CD4-positive, alpha-beta T cell treated with Interleukin-21 for 1 hour (primary cell): ENCODE measurements around the gene AOPEP.

Experiments
- DNase-seq: peaks from one replicate; pipeline ENCODE4 v3.0.0-alpha.2; 2020

AOPEP gene

DNA sequence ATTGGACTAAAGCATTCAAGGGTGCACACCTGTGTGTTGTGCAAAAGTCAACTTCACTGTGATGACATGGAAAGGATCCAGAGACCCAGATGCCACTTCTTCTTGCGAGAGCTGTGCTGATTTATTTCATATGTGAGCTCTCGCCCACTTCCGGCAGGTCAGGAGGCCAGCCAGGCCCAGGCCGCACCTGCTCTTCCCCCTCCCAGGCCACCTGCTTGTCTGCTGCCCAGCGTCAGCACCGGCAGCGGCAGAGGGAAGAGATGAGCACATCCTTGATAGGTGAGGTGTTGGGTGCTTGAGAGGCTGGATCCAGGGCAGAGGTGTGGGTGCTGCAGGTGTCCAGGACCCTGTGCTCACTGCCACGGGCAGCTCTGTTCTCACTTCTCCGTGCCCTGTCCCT is 348.1 kb downstream of the AOPEP start:
- no peak for DNase-seq

DNA sequence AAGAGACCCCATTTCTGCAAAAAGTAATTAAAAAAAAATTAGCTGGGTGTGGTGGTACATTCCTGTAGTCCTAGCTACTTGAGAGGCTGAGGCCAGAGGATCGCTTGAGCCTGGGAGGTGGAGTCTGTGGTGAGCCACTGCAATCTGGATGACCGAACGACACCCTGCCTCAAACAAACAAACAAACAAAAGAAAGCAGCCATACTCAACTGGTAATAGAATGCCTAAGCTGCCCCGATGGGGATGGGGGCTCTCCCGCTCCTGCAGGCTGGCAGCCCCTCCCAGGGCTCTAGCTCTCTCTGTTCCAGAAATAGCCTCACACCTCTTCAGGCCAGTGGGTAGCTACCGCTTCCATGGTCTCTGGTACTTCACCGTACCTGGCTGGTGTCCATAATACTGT is 349.2 kb downstream of the AOPEP start:
- DNase-seq = no peak

- no peak for DNase-seq
These were observed 350.2 kb downstream of the AOPEP start for GRCh38 chr9:95076696-95077052.

DNA sequence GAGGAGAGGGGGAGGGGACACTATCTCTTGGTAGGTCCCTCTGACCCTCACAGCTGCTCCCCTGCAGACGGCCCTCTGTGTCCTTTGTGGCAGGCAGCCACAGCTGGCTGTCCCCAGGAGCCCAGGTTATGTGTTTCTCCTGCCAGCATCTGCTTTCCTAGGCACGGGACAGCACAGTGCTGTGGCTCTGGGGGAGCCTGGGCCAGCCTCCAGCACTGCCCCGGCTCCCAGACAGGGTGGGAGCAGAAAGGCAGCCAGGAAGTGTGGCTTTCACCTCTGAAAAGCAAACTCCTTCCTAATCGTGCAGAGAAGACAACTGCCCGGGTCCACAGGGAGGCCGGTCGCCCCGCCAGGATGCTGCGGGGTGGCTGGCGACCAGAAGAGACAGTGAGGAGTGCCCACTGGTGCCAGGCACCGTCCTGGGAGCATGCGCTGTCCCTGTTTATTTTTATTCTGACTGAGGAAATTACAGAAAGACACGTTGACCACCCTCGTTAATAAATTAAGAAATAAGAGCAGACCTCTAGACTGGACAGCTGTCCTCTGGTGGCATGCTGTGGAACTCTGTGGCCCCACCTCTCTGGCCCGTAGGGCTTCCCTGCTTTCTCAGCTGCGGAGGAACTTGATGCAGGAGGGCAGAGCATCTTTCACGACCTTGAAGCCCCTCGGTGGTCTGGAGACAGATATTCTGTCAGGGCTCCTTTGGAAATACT is 350.7 kb downstream of the AOPEP start:
- no peak for DNase-seq

DNA sequence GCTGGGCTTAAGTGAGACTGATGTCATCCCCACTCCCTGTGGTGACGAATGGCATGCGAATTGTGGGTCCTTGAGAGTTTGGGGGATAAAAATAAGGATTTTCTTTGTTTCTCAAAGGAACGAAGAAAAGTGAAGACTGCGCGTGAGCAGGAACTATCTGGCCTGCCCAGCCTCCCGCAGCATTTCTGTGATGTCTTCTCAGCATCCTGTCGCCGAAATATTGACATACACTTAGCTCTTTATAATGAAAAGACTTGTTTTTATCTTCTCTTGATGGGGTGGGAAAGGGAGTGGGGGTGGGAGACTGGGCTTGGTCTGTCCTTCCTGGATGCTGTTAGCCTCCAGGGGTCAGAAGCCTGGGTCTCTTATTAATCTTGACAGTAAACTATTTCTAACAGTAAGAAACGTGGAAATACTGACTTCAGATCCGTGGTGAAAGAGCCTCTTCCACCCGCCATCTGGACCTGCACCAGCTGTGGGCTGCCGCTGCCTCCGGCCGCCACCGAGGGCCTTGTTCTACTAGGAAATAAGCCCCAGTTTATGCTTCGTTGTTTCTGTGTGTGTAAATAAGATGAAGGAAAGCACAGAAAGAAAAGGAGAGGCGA is 351.4 kb downstream of the AOPEP start:
- DNase-seq = no peak

- no peak for DNase-seq
These were observed 352.0 kb downstream of the AOPEP start for GRCh38 chr9:95078511-95078910.

GRCh38 chr9:95078939-95079338 is 352.4 kb downstream of the AOPEP start:
- no peak for DNase-seq

DNA sequence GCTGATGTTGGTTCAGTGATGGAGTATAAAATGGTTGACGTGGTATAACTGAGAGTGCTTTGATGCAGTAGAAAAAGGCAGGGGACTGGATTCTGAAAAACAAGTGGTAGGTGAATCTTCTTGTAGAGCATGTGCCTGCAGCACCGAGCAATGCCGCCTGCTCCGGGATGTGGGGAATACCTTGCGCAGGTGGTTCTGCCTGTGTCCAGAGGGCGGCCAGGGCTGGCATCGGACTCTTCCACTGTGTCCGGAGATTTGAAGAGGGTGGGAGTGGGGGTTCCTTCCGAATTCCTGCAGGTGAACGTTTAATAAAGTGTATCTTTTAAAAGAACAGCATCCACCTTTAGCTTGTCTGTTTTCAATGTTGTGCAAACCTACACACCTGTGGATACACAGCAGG is 353.0 kb downstream of the AOPEP start:
- no peak for DNase-seq

- DNase-seq = no peak
These were observed 354.6 kb downstream of the AOPEP start for GRCh38 chr9:95080961-95081647.

- no peak for DNase-seq
These were observed 355.5 kb downstream of the AOPEP start for GRCh38 chr9:95081998-95082397.

DNA sequence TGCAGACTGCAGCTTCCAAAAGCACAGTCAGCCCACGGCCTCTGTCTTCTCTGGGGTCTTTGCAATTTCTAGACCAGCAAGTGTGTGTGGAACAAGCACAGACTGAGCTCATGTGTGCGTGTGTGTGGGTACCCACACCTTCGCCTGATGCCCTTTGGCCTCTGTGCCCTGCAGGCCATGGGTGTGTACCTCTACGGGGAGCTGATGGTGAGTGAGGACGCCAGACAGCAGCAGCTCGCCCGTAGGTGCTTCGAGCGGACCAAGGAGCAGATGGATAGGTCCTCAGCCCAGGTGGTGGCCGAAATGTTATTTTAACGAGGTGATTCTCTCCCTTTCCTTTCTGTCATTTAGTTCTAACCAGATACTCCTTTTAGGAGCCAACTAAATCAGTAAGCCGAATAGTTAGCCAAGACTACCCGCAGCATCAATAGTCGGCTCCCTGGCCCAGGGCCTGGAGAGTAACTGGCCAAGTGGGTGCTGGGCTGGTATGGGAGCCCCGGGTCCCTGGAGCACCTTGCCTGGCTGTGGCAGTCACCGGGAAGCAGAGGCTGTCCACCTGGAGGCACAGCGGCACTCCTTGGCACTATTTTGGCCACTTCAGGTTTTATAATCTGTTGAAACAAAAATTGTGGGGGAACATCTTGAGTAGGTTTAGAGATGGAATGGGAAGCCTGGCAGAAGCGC is 356.0 kb downstream of the AOPEP start:
- DNase-seq = no peak

- no peak for DNase-seq
These were observed 356.7 kb downstream of the AOPEP start for GRCh38 chr9:95083086-95083768.

DNA sequence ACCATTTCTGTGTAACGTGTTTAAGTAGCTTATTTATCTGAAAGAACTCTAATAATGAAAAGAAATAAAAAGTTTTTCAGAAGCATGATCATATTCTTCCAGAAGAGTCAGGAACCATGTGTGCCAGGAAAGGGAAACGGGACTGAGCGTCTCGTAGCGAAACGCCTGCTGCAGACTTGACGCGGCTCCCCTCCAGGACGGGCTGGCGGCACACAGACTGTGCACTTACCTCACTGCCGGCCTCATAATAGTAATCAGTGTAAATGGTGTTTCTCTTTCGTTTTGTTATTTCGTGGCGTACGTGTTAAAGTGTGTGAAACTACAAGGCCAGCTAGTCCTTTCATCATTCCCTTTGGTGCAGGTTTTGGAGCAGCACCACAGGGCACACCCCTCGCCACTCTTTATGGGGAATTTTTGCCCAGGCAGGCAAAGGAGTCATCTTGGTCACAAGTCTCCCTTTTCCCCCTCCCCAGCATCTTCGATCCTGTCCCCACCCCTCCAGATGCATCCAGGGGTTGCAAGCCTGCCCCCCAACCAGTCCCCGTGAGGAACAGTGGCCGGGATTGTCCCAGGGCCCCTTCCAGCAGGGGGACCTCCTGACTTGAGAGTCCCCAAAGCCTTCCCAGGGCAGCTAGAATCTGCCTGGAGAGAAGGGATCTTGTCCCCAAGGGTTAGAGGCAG is 357.9 kb downstream of the AOPEP start:
- no peak for DNase-seq

GRCh38 chr9:95085036-95085770 is 358.7 kb downstream of the AOPEP start:
- no peak for DNase-seq

DNA sequence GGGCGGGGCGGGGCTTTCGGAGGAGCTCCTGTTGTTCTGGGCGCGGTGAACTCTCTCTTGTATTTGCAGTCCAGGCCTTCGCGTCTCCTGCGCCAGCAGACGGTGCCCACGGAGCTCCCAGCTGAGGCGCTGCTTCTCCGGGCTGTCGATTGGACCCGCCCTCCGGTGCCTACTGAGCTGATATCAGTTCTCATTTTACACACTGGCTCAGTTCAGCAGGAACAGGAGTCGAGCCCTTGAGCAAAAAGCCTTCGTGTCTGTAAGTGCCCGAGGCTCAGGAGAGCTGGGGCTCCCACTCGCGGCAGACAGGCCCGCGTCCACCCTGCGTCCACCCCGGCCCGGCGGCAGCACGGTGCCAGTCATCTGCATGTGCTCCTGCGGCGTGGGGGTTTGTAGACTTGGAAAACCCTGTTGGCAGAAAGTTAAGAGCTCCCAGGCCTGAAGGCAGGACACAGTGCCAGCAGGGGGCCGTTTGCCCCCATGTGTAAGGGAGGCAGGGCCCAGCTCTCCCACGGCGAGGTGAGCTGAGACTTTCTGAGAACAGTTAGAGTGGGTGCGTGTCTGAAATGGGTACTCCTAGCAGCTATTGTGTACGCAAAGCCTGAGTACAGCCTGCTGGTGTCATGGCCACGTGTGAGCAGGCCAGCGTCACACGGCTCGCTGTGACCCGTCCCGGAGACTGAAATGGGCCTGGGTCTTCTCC is 359.5 kb downstream of the AOPEP start:
- DNase-seq = no peak

DNA sequence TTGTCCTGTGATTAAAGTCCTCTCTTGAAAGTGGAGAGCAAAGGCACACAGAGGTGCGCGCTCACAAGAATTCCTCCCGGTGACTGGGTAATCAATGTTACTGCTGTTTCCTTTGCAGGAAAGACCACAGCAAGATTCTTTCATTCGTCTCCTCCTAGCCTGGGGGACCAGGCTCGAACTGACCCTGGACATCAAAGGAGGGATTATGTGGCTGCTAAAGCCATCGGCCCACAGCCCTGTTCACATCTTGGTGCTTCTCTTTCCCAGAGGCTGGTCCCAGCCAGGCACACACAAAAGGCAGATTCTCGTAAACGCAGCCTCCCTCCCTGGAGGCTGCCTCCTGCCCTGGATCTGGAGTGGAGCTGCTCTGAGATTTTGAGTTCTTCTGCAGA is 360.1 kb downstream of the AOPEP start:
- DNase-seq = no peak

DNA sequence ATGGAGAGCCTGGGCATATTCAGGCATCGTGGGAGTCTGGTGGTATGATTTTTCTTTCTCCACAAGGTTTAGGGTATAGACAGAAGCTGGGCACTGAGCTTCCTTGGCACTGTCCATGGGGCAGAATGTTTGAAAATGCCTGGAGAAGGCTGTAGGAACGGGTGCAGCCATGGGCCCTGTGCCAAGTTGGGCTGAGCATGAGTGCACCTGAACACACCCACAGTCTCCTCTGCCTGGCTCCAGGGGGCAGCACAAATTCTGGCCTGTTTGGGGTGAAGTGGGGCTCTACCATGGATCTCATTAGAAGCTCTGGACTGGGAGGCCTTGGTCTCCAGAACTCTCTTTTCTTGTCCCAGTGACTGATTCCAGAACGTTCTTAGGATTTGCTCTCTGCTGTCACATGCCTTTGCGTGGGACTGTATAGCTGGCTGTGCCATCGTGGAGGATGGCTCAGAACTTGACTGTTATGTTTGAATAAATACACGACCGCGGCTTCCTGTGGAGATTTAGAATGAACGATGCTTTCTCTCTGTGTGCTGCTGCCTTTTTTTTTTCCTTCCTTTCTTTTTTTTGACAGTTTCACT is 361.3 kb downstream of the AOPEP start:
- DNase-seq = no peak

DNA sequence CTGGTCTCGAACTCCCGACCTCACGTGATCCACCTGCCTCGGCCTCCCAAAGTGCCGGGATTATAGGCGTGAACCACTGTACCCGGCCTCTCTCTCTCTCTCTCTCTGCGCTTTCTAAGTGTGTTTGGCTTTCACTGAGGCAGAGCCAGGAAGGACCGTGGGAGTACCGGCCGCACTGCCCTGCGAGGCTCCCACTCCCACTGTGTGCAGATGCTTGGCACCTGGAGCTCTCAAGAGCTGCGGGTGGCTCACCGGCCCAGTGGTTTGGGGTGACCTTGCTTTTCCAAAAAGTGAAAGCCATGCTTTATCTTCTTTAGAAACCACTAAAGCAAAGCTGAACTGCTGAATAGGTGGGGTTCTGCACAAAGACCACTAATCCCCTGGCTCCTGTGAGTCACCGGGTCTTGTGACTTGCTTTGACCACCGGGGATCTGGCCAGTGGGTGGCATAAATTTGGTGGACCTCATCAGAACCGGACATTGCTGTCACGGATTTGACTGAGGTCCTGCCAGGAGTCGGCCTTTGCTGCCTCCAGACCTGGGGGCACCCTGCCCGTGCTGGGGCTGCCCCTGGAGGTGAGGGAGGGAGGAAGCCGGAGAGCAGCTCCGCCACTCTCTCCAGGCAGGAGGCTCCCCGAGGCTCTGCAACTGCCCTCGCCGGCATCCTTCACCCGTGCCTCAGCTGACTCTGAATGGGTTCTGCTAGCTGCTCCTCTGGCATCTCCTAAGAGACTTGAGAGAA is 362.1 kb downstream of the AOPEP start:
- DNase-seq = no peak

DNA sequence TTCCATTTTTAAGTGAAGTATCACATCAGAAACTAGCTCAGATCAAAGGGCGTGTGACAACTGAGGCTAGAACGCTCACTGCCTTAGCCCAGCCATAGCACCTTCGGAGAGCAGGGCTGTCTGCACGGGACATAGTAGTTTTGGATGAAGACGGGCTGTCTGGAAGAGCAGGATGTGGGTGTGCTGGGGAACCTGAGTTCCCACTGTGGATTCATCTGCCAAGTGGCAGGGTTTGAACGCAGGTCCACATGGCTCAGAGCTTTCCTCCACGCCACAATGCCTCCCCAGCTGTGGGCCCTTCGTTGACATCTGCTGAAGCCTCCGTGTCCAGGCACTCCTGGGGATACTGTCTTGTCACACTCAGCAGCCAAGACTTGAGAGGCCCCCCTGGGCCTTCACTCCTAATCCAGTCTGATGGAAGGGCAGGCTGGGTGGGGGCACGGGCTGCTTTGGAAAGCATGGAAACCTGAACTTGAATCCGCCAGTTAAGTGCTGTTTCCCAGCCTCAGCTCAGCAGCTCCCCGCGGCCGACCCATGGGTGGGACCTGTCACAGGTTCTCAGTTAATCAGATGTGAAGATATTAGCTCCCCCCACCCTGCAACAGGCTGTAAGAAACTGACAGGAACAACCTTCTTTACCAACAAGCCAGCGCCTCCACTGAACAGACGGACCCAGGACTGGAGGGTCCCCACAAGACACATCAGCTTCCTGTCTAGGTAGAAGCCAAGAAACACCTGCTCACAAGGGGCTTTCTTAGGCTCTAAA is 362.9 kb downstream of the AOPEP start:
- no peak for DNase-seq
